Stimulated activated CD8-positive, alpha-beta memory T cell treated with anti-CD3 and anti-CD28 coated beads, Interleukin-12 subunit alpha, Interleukin-12 subunit beta, amount 100 ng/mL, for 4 hours (primary cell): ENCODE results near the gene TSHZ3.

ENCODE experiments used
- DNase-seq: peaks from one replicate; pipeline ENCODE4 v3.0.0-alpha.2; 2020; ENCODE audit warnings: low read depth

TSHZ3 gene

GRCh38 chr19:31334849-31335624 is 14.2 kb downstream of the TSHZ3 start:
- DNase-seq = no peak

DNA sequence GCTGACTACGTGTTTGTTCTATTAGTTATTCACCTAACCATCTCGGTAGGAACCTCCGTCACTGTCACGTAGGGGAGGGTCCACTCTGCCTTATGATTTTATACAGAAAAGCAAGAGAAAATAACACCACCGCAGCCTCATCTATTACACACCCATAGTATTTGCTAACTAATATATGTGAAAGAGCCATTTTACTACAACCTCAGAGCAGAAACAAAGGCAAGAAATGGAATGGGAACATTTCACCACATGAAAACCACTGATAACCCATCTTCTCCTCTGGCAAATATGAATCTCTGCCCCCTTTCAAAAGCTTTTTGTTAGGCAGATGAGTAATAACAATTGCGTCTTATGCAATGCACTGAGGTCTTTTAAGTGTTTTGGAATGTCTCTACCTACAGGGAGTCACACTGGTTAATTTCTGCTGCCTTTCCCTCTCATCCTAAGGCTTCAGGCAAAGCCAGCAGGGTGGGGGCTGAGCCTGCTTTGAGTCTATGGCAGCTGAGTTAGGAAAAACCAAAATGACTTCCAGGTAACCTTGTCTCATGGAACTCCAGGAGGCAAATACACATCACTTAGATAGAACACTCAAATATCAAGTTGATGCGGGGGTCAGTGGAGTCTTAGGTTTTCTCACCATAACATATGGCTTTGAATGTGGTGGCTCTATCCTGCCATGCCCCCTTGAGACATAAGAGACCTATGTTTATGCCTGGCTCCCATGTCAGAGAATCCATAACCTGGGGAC is 15.0 kb downstream of the TSHZ3 start:
- DNase-seq = no peak

DNA sequence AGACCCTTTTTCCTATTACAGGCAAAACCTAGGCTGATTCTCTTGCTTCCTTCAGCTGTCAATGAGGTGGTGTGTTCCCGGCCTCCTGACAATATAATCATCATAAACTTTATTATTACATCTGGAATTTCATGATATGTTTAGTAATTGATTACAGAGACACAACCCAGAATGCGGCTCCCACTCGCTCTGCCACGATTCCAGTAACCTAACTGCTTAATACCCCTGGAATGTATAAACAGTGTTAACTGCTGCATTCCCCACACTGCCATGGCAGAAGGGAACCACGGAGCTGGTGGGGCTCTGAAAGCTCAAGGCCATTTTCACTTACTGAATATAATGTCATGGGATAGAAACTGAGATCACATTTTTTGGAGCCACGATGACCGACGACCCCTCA is 17.1 kb downstream of the TSHZ3 start:
- DNase-seq = no peak

- no peak for DNase-seq
These were observed 17.7 kb downstream of the TSHZ3 start for GRCh38 chr19:31331536-31331935.

DNA sequence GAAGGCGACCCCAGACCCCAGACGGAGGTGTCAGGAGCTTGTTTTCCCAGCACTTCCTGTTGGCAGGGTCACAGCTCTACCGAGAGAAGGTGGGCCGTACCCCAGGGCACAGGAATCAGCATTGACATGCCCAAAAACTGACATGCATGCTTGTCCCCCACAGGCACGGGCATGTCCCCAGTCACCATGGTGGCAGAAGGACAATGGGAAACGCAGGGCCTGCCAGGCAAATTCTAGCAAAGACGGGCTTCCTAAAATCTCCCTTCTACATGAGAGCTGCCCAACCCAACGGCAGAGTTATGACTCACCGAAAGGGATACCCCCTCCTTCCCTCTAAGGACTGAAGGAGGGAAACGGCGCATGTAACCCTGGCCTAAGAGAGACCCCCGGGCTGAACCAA is 18.5 kb downstream of the TSHZ3 start:
- DNase-seq = no peak

DNA sequence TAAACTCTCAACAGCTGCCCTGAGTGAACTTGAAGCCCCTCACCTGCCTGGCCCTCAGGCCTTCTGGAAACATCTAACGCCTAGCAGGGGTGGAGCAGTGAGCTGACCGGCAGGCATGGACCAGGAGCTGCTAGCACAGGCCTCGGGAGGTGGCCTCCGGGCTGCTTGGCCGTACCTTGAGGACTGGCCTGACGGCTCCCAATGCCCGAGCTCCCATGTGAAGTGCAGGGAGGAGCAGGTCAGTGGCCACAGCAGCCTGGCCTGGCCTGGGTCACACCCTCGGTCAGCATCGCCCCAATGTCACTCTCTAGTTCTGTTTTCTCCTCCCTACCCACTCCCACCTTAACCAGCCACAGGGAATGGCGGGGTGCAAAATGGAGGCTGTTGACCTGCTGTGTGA is 19.0 kb downstream of the TSHZ3 start:
- no peak for DNase-seq

DNA sequence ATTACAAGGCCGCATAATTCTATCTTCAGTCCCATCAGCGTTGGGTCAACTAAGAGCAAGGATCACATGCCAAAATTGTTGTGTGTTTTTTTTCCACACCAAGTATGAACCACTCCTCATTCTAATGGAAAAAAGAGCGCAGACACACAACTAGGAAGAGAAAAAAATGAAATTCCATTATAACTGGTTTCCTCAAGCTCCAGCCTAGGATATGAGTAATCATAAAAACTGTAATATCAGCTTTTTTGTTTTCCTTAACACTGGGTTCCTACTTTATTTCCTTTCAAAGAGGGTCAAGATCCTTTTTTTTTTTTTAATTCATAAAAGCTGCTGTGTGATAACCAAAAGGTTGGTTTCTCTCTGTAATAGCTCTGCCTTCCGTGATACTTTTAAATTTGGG is 19.4 kb downstream of the TSHZ3 start:
- DNase-seq = no peak

- DNase-seq = no peak
These were observed 21.0 kb downstream of the TSHZ3 start for GRCh38 chr19:31328238-31328637.

GRCh38 chr19:31326329-31327028 is 22.8 kb downstream of the TSHZ3 start:
- DNase-seq = no peak

DNA sequence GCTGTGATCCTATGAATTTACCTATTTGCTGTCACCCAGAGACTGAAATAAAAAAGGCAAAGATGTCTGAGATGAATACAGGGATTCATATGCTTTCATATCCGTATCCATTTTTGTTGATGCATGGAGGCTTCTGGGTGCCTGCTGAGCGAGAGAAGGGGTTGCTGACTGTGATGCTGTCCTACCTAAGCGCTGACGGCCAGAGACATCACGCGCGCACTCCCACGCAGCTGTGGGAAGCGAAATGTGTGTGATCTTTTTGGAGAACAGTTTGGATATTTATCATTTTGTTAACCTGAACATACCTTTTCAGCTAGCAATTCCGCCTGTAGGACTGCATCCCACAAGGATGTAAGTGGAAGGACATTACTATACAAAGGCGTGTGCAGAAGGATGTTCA is 23.9 kb downstream of the TSHZ3 start:
- DNase-seq = no peak

DNA sequence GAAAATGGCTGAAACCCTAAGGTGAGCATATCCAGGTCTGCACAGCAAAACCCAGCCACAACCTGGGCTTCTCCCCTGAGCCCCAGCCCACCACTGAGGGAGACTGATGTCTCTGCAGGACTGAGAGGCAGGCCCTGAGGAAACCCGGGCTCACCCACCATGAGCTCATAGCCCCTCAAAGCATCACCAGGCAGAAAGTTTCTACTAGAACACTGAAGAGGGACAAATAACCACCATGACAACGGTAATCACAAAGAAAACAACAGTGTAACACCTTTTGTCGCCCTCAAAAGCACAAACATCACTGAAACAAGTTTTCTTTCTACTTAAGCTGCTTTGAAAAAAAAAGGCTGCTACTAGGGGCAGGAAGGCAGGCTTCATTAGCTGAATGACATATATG is 29.8 kb downstream of the TSHZ3 start:
- DNase-seq = no peak

DNA sequence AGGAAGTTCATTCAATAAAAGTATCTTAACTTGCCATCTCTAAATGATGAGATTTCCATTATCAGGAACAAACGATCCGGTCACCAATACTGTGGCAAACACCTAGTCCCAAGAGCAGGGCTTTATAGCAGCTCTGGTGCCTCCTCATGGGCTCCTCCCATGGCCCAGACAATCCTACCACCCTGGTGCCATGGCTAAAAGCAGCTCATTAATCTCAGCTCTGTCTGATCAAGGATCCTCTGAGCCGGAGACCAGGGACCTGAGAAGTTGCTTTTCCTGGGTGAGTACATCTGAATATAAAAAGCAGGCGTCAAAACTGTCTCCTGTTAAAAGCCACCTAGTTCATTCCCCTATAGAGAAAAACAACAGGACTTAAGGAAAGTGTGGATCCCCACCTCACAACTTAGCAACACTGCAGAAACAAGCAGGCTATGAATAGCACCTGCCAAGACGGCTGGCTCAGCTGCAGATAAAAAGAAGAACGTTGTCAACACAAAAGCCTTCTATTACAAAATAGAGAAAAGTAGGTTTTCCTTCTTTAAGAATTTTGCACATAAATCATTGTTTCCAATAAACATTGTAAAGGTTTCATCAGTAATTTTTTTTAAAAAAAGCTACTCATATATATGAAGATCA is 30.3 kb downstream of the TSHZ3 start:
- no peak for DNase-seq

GRCh38 chr19:31317570-31317969 is 31.7 kb downstream of the TSHZ3 start:
- no peak for DNase-seq

DNA sequence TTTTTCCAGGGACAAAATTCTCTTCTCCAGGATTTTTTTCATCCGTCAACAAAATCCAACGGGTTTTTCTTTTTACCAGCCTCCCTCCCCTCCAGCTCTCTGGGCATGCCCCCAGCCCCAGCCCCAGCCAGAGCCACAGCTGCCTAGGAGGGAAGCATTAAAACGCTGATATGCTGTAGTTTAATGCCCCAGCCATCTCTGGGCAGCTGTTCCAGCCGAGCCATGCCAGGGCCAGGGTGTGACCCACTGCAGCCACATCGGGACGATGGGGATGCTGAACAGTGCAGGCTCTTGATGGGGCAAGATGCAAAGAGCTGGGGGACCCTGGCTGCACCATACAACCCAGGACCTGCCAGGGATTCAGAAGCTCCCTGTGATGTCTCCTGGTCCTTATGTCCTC is 32.1 kb downstream of the TSHZ3 start:
- DNase-seq = no peak

GRCh38 chr19:31316201-31316951 is 32.9 kb downstream of the TSHZ3 start:
- DNase-seq = no peak

GRCh38 chr19:31315652-31316051 is 33.6 kb downstream of the TSHZ3 start:
- no peak for DNase-seq

DNA sequence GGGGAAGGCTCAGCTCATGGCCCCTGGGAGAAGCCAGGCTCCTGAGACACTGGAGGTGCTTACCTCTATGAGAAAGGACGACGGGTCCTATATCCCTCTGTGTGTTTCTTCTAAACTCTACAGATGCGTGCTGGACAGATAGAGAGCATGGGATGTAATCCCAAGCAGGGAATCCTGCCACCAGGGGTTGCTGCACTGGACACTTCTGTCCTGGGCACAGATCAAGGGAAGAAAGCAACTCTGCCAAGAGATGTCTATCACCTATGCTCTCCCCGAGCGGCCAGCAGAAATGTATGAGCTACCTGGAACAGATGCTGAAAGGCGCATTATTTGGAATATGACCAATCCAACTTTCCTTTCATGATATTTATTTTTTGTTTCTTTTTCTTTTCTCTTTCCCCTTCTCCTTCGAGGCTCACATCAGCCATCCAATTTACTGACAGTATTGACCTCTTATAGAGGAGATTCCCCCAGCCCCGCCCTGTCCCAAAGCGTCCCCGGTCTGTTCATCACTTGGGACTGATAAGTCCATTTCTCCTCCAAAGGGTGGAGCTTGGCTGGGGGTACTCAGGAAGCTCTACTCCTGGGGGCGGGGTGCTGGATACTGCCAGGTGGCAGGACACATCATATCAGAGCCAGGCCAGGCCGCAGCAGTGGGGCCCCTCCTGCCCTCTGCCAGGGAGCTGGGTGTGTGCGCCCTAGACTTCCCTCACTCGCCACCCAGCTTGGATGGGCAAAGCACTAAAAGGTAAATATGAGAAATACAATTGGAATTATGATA is 34.2 kb downstream of the TSHZ3 start:
- DNase-seq = no peak

GRCh38 chr19:31314156-31314555 is 35.1 kb downstream of the TSHZ3 start:
- DNase-seq = no peak

GRCh38 chr19:31313291-31314030 is 35.8 kb downstream of the TSHZ3 start:
- no peak for DNase-seq

DNA sequence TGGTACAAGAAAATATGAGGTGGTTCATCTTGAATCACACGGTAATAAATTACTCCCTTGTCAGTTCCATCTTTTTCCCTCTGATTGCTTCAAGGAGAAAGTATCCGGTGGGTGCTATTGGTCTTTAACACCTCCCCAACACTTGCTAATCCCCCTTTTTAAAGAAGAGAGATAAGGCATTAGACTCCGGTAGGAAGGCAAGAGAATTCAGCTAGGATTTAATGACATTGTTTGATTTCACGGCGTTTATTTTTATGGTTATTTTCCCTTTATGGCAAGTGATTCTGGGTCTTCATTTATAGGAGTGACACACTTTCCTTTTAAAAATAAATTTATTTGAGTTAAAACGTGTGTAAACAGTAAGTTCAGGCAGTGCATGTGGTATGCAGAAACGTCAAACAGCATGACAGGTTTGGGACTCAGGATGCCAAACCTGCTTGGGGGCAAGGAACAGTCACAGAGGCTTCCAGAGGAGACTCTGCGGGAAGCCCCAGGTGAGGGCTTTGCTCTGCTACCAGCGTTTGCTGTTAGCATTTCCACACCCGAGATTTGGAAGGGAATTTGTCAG is 36.5 kb downstream of the TSHZ3 start:
- DNase-seq = no peak
